ENCODE measurements around the gene MET. TPM values are rescaled to one million over a fixed set of nuclear protein-coding genes. Genes with fewer than 3 reads are reported as not detected.
A peak's percentile ranks its signal among the peaks of the same experiment; 100 is the strongest.
"Not testable (repeated sequence)": the region's sequence is repeated elsewhere in the genome, so short reads cannot be mapped to it uniquely, and the experiment has no call there.

The MET gene
- total and polyA plus RNA-seq, 12 donors, result 3.1 to 23.3 (median 15.0) TPM

DNA sequence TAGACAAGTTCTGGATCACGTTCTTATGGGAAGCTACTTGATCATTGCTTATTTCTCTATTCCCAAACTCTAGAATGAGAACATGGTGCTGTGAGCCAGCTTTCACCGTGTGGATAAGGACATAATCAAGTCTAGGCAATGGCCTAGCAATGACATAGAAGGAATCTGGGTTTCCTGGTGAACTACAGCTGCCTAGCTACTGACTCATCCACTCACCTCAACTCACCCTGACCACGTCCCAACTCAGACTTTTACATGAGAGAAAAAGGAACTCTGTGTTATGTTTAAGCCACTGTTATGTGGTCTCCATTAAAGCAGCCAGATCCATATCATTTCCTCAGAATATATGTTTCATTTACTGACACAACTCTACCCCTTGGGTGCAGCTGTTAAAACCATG lies 18.8 kb upstream of the MET start:
- ATAC-seq (peak; percentile 42 to 98 (median 84)), DNase-seq (no peak)
- Histone ChIP-seq H3K27ac (peak overlapping the region in 4 of 10 donors; percentile 29 to 57 (median 46)), H3K4me3 (no peak overlapping the region), H3K27me3 (no peaks in the 10 kb centered on the region), H3K9me3 (no peaks in the 10 kb centered on the region), H3K36me3 (no peaks in the 10 kb centered on the region), H3K4me1 (peaks cover 0 to 5% (median 0%) of the 10 kb centered on the region in 9 donors)
- WGBS, 2 donors, result 57 to 66% methylated on average over 3 of the region's 3 CpGs
- TF ChIP-seq, protein P1, sequence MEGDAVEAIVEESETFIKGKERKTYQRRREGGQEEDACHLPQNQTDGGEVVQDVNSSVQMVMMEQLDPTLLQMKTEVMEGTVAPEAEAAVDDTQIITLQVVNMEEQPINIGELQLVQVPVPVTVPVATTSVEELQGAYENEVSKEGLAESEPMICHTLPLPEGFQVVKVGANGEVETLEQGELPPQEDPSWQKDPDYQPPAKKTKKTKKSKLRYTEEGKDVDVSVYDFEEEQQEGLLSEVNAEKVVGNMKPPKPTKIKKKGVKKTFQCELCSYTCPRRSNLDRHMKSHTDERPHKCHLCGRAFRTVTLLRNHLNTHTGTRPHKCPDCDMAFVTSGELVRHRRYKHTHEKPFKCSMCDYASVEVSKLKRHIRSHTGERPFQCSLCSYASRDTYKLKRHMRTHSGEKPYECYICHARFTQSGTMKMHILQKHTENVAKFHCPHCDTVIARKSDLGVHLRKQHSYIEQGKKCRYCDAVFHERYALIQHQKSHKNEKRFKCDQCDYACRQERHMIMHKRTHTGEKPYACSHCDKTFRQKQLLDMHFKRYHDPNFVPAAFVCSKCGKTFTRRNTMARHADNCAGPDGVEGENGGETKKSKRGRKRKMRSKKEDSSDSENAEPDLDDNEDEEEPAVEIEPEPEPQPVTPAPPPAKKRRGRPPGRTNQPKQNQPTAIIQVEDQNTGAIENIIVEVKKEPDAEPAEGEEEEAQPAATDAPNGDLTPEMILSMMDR (IDR thresholded peaks at IDR 0.05), result no peak
- intact Hi-C loops (cut with DNase I), result no loop called here

DNA sequence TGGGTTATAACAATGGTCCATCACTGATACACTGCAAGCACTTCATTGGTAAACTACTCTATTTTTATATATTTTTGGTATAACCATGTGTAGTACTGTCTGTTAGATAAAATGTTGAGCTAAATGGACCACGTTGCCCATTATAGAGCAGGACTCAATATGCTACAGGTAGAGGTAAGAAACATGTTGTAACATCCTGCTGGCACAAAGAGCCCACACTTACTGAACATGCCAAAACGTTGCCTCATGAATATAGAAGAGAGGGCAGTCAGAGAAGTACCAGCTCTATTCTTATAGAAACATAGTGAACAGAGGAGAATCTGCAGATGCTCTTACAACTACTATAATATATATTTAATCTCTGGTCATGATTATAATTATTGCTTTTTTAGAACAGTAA lies 18.4 kb upstream of the MET start:
- intact Hi-C loops (cut with DNase I), result no loop called here
- Histone ChIP-seq H3K36me3 (no peaks in the 10 kb centered on the region), H3K27ac (peak overlapping the region in 3 of 10 donors; percentile 19 to 29 (median 22)), H3K27me3 (no peaks in the 10 kb centered on the region), H3K4me3 (no peak overlapping the region), H3K4me1 (peaks cover 0 to 5% (median 0%) of the 10 kb centered on the region in 9 donors), H3K9me3 (no peaks in the 10 kb centered on the region)
- TF ChIP-seq, protein P1 (IDR thresholded peaks at IDR 0.05), result no peak
- ATAC-seq (peak in 1 of 8 donors; percentile 27), DNase-seq (no peak)
- WGBS, 2 donors, result 47 to 54% methylated on average over 2 of the region's 2 CpGs

DNA sequence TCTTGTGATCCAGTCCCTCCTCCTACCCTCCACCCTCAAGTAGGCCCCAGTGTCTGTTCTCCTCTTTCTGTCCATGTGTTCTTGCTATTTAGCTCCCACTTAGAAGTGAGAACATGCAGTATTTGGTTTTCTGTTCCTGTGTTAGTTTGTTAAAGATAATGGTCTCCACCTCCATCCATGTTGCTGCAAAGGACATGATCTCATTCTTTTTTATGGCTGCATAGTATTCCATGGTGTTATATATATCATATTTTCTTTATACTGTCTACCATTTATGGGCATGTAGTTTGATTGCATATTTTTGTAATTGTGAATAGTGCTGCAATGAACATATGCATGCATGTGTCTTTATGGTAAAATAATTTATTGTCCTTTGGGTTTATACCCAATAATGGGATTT lies 12.7 kb upstream of the MET start:
- H3K4me1 ChIP-seq; H3K27me3 ChIP-seq; H3K9me3 ChIP-seq; H3K4me3 ChIP-seq; H3K27ac ChIP-seq; intact Hi-C loops (cut with DNase I); H3K36me3 ChIP-seq; ATAC-seq; DNase-seq: not testable (repeated sequence)

DNA sequence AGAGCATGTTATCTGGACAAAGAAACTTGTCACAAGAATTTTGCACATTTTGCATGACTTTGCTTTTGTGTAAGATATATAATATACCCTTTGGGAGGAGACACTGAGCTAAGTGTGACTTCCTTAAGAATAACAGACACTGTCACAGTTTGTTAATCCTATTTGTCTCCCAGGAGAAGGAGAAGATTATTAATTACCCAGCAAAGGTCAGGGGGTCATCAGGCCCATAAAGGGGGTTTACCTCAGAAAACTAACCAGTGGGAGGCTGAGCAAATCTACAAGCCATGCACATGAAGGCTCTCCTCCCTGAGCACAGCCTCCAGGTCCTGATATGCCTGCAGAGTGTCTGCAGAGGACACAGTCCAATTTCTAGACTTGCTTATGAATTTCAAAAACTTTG lies 10.1 kb upstream of the MET start:
- peaks cover 0 to 19% (median 0%) of the 10 kb centered on the region in 7 donors for H3K27me3 ChIP-seq
- peaks cover 0 to 5% (median 0%) of the 10 kb centered on the region in 9 donors for H3K4me1 ChIP-seq
- H3K9me3 ChIP-seq, result peaks cover 0 to 5% (median 0%) of the 10 kb centered on the region in 11 donors
- DNase-seq, result no peak
- no peak overlapping the region for H3K27ac ChIP-seq
- ATAC-seq, result no peak
- no peak overlapping the region for H3K4me3 ChIP-seq
- intact Hi-C loops (cut with DNase I), result loop anchor here in 1 of 10 donors (10.0 kb wide), 1 partner anchor 123 kb away; no protein-coding TSS in a partner anchor
- TF ChIP-seq, protein P1 (IDR thresholded peaks at IDR 0.05), result no peak
- no peaks in the 10 kb centered on the region for H3K36me3 ChIP-seq

DNA sequence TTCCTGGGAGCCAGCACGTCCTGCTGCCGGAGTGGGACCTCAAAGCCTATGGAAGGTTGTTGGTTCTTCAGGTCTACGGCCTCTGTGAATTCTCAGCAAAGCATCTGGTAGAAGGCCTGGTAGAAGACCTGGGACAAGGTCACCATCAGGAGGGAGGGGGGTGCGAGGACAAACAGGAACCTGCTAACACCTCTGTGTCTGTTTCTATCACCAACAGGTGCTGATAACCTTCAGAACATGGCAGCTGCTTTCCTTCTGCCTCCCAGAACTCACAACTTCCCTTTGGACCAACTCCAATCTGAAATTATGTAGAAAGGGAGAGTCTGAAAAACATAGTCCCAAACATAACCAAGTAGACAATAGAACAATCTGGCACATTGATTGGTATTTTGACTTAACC lies 8.3 kb upstream of the MET start:
- Histone ChIP-seq H3K4me1 (peaks cover 0 to 15% (median 0%) of the 10 kb centered on the region in 9 donors), H3K36me3 (no peaks in the 10 kb centered on the region), H3K4me3 (no peak overlapping the region), H3K27ac (no peak overlapping the region), H3K27me3 (peaks cover 0 to 21% (median 0%) of the 10 kb centered on the region in 7 donors), H3K9me3 (peaks cover 0 to 5% (median 0%) of the 10 kb centered on the region in 11 donors)
- 61 to 71% methylated on average over 4 of the region's 4 CpGs for WGBS, 2 donors
- TF ChIP-seq, protein P1 (IDR thresholded peaks at IDR 0.05), result no peak
- no peak for DNase-seq
- intact Hi-C loops (cut with DNase I), result loop anchor here in 1 of 10 donors (10.0 kb wide), 1 partner anchor 121 kb away; no protein-coding TSS in a partner anchor
- ATAC-seq, result peak in 2 of 8 donors; percentile 22 to 72

Data from heart right ventricle (tissue), 16 donors.